CD4-positive, alpha-beta T cell (primary cell): ENCODE data around the gene DTL. TPM values are rescaled to one million over a fixed set of nuclear protein-coding genes. Genes with fewer than 3 reads are reported as not detected.

Experiments
- ATAC-seq: fragments of 200-7000 bp; cut with Tn5 transposase; one replicate; pipeline ENCODE4 v1.10.0; 2022; ENCODE audit warnings: mild to moderate bottlenecking; ENCODE audit not compliant: poor library complexity
- CTCF ChIA-PET: fragments of 350-600 bp; sonication (Branson Sonifier 250); formaldehyde crosslinking; loops from one replicate; lab custom pipeline; 2021; ENCODE audit warnings: antibody characterized with exemption, inconsistent platforms; lab: Charles Lee
- POLR2A ChIA-PET: fragments of 350-600 bp; sonication (Branson Sonifier 250); formaldehyde crosslinking; loops from one replicate; lab custom pipeline; 2021; ENCODE audit warnings: antibody characterized with exemption, inconsistent platforms; lab: Charles Lee
- DNase-seq, 14 experiments: peaks; one replicate each; pipeline ENCODE4 v3.0.0-alpha.2; 2013 to 2020; ENCODE audit warnings: mixed read lengths in 2 of 14
- H3K27ac ChIP-seq, 2 donors: one replicate each; pipeline versions ENCODE4 v1.5.1 to v1.7.0; 2013; ENCODE audit warnings: low read length in 2 of 2, low read depth in 1 of 2, mild to moderate bottlenecking in 1 of 2
- H3K27me3 ChIP-seq, 2 experiments: 1 replicate in 1 of 2; 2 replicates in 1 of 2; pipeline versions ENCODE4 v1.6.1 to v1.7.0; 2013; ENCODE audit warnings: low read length in 2 of 2, control low read depth in 1 of 2, mild to moderate bottlenecking in 1 of 2, moderate library complexity in 1 of 2; ENCODE audit not compliant: insufficient read depth in 2 of 2, control insufficient read depth in 1 of 2
- H3K36me3 ChIP-seq: one replicate; pipeline ENCODE4 v1.6.1; 2013; ENCODE audit warnings: low read length, control low read depth; ENCODE audit not compliant: insufficient read depth
- H3K4me1 ChIP-seq: one replicate; pipeline ENCODE4 v1.6.1; 2013; ENCODE audit warnings: low read length, control low read depth; ENCODE audit not compliant: insufficient read depth
- H3K4me3 ChIP-seq: one replicate; pipeline ENCODE4 v1.5.1; 2013; ENCODE audit warnings: mild to moderate bottlenecking, low read length, moderate library complexity
- H3K9me3 ChIP-seq, 2 experiments: 1 replicate in 1 of 2; 2 replicates in 1 of 2; pipeline versions ENCODE4 v1.6.1 to v1.7.0; 2013; ENCODE audit warnings: low read length in 2 of 2, mild to moderate bottlenecking in 2 of 2, control low read depth in 1 of 2, moderate library complexity in 1 of 2; ENCODE audit not compliant: control insufficient read depth in 1 of 2, insufficient read depth in 1 of 2
- H3K27ac Mint-ChIP-seq: one replicate; pipeline ENCODE4 v1.8.0; 2020; ENCODE audit warnings: mixed read lengths
- H3K27me3 Mint-ChIP-seq: one replicate; pipeline ENCODE4 v1.8.0; 2021; ENCODE audit warnings: mixed read lengths
- H3K36me3 Mint-ChIP-seq: one replicate; pipeline ENCODE4 v1.8.0; 2021; ENCODE audit warnings: low read depth, mixed read lengths
- H3K4me1 Mint-ChIP-seq: one replicate; pipeline ENCODE4 v1.8.0; 2021; ENCODE audit warnings: low read depth, mixed read lengths
- H3K4me3 Mint-ChIP-seq: one replicate; pipeline ENCODE4 v1.8.0; 2020; ENCODE audit warnings: mild to moderate bottlenecking, mixed read lengths
- H3K9me3 Mint-ChIP-seq: one replicate; pipeline ENCODE4 v1.8.0; 2020; ENCODE audit warnings: mixed read lengths
- intact Hi-C, 2 experiments: fragments of 100-400 bp; cut with DNase I in 1 of 2; cut with micrococcal nuclease in 1 of 2; formaldehyde crosslinking; loops; one replicate each; pipeline versions ENCODE4 v1.15.1 to v1.9.0; 2023 to 2025; cut with DNase I, micrococcal nuclease
- total RNA-seq, 174 experiments: library from RNA in 2 of 174; stranded (reverse) in 2 of 174; gene quantifications; one replicate each; pipeline ENCODE4 v1.2.3 and lab custom pipeline; 2021 to 2026
- TF ChIP-seq, protein P1 (sequence below): fragments of 200-600 bp; IDR thresholded peaks from one replicate; pipeline ENCODE4 v1.8.0; 2022; ENCODE audit warnings: antibody characterized with exemption, mild to moderate bottlenecking

The DTL gene
- total RNA-seq, 2 experiments from 2014 or later = 0.49 to 0.64 TPM

DNA sequence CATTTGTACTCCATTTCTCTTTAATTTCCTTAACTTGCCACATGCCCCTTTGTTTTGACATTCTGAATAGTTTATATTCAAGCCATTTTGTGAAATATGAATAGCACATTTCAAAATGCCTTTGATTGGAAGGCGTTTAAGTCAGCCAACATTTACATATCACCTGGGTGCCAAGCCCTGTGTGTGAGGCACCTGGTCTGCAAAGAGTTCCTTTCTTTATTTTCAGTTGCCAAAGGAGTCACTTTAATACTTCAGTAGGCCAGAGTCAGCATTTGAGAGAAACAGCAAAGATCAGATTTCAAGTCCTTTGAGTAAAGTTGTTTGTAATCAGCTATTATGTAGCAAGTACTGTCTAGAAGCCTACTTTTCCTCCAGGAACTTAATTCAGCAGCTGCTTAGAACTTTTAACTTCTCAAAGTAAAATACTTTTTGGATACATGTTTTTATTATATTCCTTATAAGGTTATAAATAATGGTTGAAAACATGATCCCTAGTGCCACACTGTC is 70.8 kb downstream of the DTL start:
- H3K27ac ChIP-seq = no peak overlapping the region
- no peaks in the 10 kb centered on the region for H3K27me3 Mint-ChIP-seq
- no peaks in the 10 kb centered on the region for H3K36me3 ChIP-seq
- DNase-seq (no peak), ATAC-seq (no peak)
- TF ChIP-seq, protein P1, sequence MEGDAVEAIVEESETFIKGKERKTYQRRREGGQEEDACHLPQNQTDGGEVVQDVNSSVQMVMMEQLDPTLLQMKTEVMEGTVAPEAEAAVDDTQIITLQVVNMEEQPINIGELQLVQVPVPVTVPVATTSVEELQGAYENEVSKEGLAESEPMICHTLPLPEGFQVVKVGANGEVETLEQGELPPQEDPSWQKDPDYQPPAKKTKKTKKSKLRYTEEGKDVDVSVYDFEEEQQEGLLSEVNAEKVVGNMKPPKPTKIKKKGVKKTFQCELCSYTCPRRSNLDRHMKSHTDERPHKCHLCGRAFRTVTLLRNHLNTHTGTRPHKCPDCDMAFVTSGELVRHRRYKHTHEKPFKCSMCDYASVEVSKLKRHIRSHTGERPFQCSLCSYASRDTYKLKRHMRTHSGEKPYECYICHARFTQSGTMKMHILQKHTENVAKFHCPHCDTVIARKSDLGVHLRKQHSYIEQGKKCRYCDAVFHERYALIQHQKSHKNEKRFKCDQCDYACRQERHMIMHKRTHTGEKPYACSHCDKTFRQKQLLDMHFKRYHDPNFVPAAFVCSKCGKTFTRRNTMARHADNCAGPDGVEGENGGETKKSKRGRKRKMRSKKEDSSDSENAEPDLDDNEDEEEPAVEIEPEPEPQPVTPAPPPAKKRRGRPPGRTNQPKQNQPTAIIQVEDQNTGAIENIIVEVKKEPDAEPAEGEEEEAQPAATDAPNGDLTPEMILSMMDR = no peak
- ChIA-PET CTCF (interaction anchor here (1.1 kb wide), 1 partner anchor 350 kb away, joined by 3 read pairs; no protein-coding TSS in a partner anchor), POLR2A (no interaction called here)
- peaks cover 12% of the 10 kb centered on the region for H3K4me1 Mint-ChIP-seq
- H3K27ac Mint-ChIP-seq = no peak overlapping the region
- no peaks in the 10 kb centered on the region for H3K9me3 Mint-ChIP-seq
- H3K27me3 ChIP-seq = no peaks in the 10 kb centered on the region
- intact Hi-C loops = no loop called here
- no peaks in the 10 kb centered on the region for H3K4me1 ChIP-seq
- H3K4me3 Mint-ChIP-seq = no peak overlapping the region
- H3K9me3 ChIP-seq = no peaks in the 10 kb centered on the region
- H3K4me3 ChIP-seq = no peak overlapping the region
- H3K36me3 Mint-ChIP-seq = no peaks in the 10 kb centered on the region

DNA sequence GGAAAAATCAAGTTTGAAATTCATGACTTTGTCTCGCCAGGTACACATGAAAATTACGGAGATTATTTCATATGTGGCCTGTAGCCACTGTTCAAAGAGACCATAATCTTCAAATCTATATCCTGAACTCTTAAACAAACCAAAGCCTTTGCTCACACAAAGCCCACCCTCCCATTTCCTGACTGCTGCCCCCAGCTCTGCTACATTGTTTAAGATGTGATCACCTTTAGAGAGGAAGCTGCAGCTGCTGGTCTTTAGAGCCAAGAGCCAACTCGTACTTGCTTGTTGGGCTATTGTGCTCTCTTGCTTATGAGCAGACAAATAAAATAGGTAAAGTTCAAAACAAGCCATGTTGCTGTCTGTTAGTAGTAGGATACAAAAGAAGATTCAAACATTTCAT is 71.9 kb downstream of the DTL start:
- H3K4me1 Mint-ChIP-seq = peaks cover 12% of the 10 kb centered on the region
- CTCF ChIA-PET = interaction anchor here (1.1 kb wide), 1 partner anchor 348 kb away, joined by 3 read pairs; no protein-coding TSS in a partner anchor
- H3K27ac Mint-ChIP-seq = no peak overlapping the region
- Histone ChIP-seq H3K4me1 (no peaks in the 10 kb centered on the region), H3K4me3 (no peak overlapping the region), H3K27me3 (no peaks in the 10 kb centered on the region), H3K9me3 (no peaks in the 10 kb centered on the region), H3K27ac (no peak overlapping the region), H3K36me3 (no peaks in the 10 kb centered on the region)
- POLR2A ChIA-PET = no interaction called here
- ATAC-seq (no peak), DNase-seq (no peak)
- H3K4me3 Mint-ChIP-seq = no peak overlapping the region
- no peaks in the 10 kb centered on the region for H3K27me3 Mint-ChIP-seq
- H3K9me3 Mint-ChIP-seq = no peaks in the 10 kb centered on the region
- intact Hi-C loops = no loop called here
- H3K36me3 Mint-ChIP-seq = no peaks in the 10 kb centered on the region
- TF ChIP-seq, protein P1 = no peak

GRCh38 chr1:212108187-212108586 is 72.6 kb downstream of the DTL start:
- peaks cover 12% of the 10 kb centered on the region for H3K4me1 Mint-ChIP-seq
- TF ChIP-seq, protein P1 = no peak
- no peak overlapping the region for H3K27ac Mint-ChIP-seq

More at GRCh38 chr1:212108187-212108586, 72.6 kb downstream of the DTL start:
- Histone ChIP-seq H3K9me3 (no peaks in the 10 kb centered on the region), H3K4me1 (no peaks in the 10 kb centered on the region), H3K27me3 (no peaks in the 10 kb centered on the region), H3K36me3 (no peaks in the 10 kb centered on the region), H3K4me3 (no peak overlapping the region), H3K27ac (no peak overlapping the region)
- Mint-ChIP-seq H3K9me3 (no peaks in the 10 kb centered on the region), H3K4me3 (no peak overlapping the region), H3K27me3 (no peaks in the 10 kb centered on the region), H3K36me3 (no peaks in the 10 kb centered on the region)
- no peak for DNase-seq
- CTCF ChIA-PET = no interaction called here
- intact Hi-C loops = no loop called here
- POLR2A ChIA-PET = no interaction called here
- ATAC-seq = no peak
